H1 (cell line): Measurements from ENCODE around the gene IZUMO4.

Source experiments
- POLR2A ChIP-seq, 2 experiments: IDR thresholded peaks; 1 replicate in 1 of 2; 2 replicates in 1 of 2; pipeline ENCODE4 v1.6.1; 2011; ENCODE audit warnings: low read depth in 2 of 2, low read length in 2 of 2, mild to moderate bottlenecking in 2 of 2; ENCODE audit errors: control extremely low read depth in 1 of 2
- SP1 ChIP-seq: IDR thresholded peaks from 2 replicates; pipeline ENCODE4 v1.6.1; 2011; ENCODE audit warnings: low read depth, low read length
- TF ChIP-seq, protein P1 (sequence below), 3 experiments: IDR thresholded peaks; 1 replicate in 2 of 3; 2 replicates in 1 of 3; pipeline versions ENCODE4 v1.5.1 to v1.6.1; 2011; ENCODE audit warnings: low read length in 3 of 3, mild to moderate bottlenecking in 3 of 3, inconsistent platforms in 2 of 3, low read depth in 1 of 3, moderate library complexity in 1 of 3; ENCODE audit not compliant: insufficient read depth in 1 of 3; ENCODE audit errors: control extremely low read depth in 1 of 3

GRCh38 chr19:2053601-2054389 lies 42.9 kb upstream of the IZUMO4 start:
- TF ChIP-seq, protein P1, sequence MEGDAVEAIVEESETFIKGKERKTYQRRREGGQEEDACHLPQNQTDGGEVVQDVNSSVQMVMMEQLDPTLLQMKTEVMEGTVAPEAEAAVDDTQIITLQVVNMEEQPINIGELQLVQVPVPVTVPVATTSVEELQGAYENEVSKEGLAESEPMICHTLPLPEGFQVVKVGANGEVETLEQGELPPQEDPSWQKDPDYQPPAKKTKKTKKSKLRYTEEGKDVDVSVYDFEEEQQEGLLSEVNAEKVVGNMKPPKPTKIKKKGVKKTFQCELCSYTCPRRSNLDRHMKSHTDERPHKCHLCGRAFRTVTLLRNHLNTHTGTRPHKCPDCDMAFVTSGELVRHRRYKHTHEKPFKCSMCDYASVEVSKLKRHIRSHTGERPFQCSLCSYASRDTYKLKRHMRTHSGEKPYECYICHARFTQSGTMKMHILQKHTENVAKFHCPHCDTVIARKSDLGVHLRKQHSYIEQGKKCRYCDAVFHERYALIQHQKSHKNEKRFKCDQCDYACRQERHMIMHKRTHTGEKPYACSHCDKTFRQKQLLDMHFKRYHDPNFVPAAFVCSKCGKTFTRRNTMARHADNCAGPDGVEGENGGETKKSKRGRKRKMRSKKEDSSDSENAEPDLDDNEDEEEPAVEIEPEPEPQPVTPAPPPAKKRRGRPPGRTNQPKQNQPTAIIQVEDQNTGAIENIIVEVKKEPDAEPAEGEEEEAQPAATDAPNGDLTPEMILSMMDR (IDR thresholded peaks at IDR 0.05; ENCODE audit: control extremely low read depth in 1 of 3, insufficient read depth in 1 of 3, low read depth in 1 of 3, low read length in 3 of 3): no peak
- TF ChIP-seq SP1 (no peak), POLR2A (IDR thresholded peaks at IDR 0.05; ENCODE audit: control extremely low read depth in 1 of 2, low read depth in 2 of 2, low read length in 2 of 2) (no peak)
